T-helper 1 cell treated with Interleukin-12 subunit alpha and Interleukin-12 subunit beta and Interleukin-4 antibody, amounts not matched to agents 30 ng/mL and 1 ng/mL, for 36 hours (primary cell): ENCODE measurements around the gene ZG16B. TPM values are rescaled to one million over a fixed set of nuclear protein-coding genes. Genes with fewer than 3 reads are reported as not detected.

Experiments
- intact Hi-C: fragments of 100-400 bp; cut with micrococcal nuclease; formaldehyde crosslinking; loops from one replicate; pipeline ENCODE4 v1.15.1; 2024
- total RNA-seq: library from RNA; stranded (reverse); gene quantifications from 2 replicates; pipeline ENCODE4 v1.2.3, GENCODE V29; 2022

The ZG16B gene
- total RNA-seq, 1 donor from 2014 or later = 24.3 TPM

GRCh38 chr16:2865651-2866050 is 35.5 kb downstream of the ZG16B start:
- intact Hi-C loops = no loop called here

GRCh38 chr16:2866431-2866830 is 36.3 kb downstream of the ZG16B start:
- intact Hi-C loops = no loop called here

- intact Hi-C loops = no loop called here
These were observed 37.5 kb downstream of the ZG16B start for GRCh38 chr16:2867661-2867986.

- intact Hi-C loops = loop anchor here (1.0 kb wide), 8 partner anchors 14 to 336 kb away; partner anchors contain the start of genes ELOB, KCTD5, PRSS21 and SRRM2
These were observed 38.1 kb downstream of the ZG16B start for GRCh38 chr16:2867987-2868789.

- intact Hi-C loops = no loop called here
These were observed 41.8 kb downstream of the ZG16B start for GRCh38 chr16:2871926-2872325.

GRCh38 chr16:2874032-2874911 is 44.2 kb downstream of the ZG16B start:
- intact Hi-C loops = loop anchor here (1.0 kb wide), 1 partner anchor 8 kb away; no protein-coding TSS in a partner anchor

GRCh38 chr16:2874912-2875362 is 44.8 kb downstream of the ZG16B start:
- intact Hi-C loops = loop anchor here (1.0 kb wide), 4 partner anchors 7 to 52 kb away; no protein-coding TSS in a partner anchor

- intact Hi-C loops = no loop called here
These were observed 49.9 kb downstream of the ZG16B start for GRCh38 chr16:2879854-2880508.

Other genes starting within 250 kb of the ZG16B start
- 41.8 and 42.7 TPM in 2 replicates for gene KCTD5, start 147.8 kb upstream of the ZG16B start, total RNA-seq
- 0.88 and 1.4 TPM in 2 replicates for gene PRSS27, start 110.1 kb upstream of the ZG16B start, total RNA-seq
- gene SRRM2, start 77.7 kb upstream of the ZG16B start, total RNA-seq = 547 and 552 TPM in 2 replicates
- gene ELOB, start 53.0 kb upstream of the ZG16B start, total RNA-seq = 263 and 264 TPM in 2 replicates
- gene PRSS33, start 42.7 kb upstream of the ZG16B start, total RNA-seq = not detected in 2 replicates
- not detected in 2 replicates for gene PRSS41, start 31.8 kb upstream of the ZG16B start, total RNA-seq
- 5.0 and 6.5 TPM in 2 replicates for gene PRSS21, start 13.1 kb upstream of the ZG16B start, total RNA-seq
- not detected in 2 replicates for gene PRSS22, start 27.9 kb downstream of the ZG16B start, total RNA-seq
- gene FLYWCH2, start 52.9 kb downstream of the ZG16B start, total RNA-seq = 21.1 and 24.2 TPM in 2 replicates
- gene FLYWCH1, start 81.6 kb downstream of the ZG16B start, total RNA-seq = 74.3 and 83.1 TPM in 2 replicates
- not detected in 2 replicates for gene KREMEN2, start 134.0 kb downstream of the ZG16B start, total RNA-seq
- gene PAQR4, start 139.0 kb downstream of the ZG16B start, total RNA-seq = 31.9 and 32.3 TPM in 2 replicates
- 91.5 and 92.0 TPM in 2 replicates for gene PKMYT1, start 150.1 kb downstream of the ZG16B start, total RNA-seq
- 0.10 TPM in 1 of 2 replicates, not detected in the other for gene CLDN9, start 182.6 kb downstream of the ZG16B start, total RNA-seq
- not detected in 2 replicates for gene CLDN6, start 187.9 kb downstream of the ZG16B start, total RNA-seq
- 4.2 and 5.1 TPM in 2 replicates for gene TNFRSF12A, start 190.1 kb downstream of the ZG16B start, total RNA-seq
- gene HCFC1R1, start 193.6 kb downstream of the ZG16B start, total RNA-seq = 27.9 and 28.1 TPM in 2 replicates
- gene THOC6, start 193.7 kb downstream of the ZG16B start, total RNA-seq = 45.2 and 46.6 TPM in 2 replicates
- 0.51 and 0.61 TPM in 2 replicates for gene BICDL2, start 206.6 kb downstream of the ZG16B start, total RNA-seq
- 93.6 and 93.9 TPM in 2 replicates for gene MMP25, start 216.3 kb downstream of the ZG16B start, total RNA-seq
- 4,509 and 4,510 TPM in 2 replicates for gene IL32, start 235.3 kb downstream of the ZG16B start, total RNA-seq